H9 (cell line): Measurements from ENCODE around the gene YPEL3. TPM values are rescaled to one million over a fixed set of nuclear protein-coding genes. Genes with fewer than 3 reads are reported as not detected.
A peak's percentile ranks its signal among the peaks of the same experiment; 100 is the strongest.

Experiments used
- DNase-seq: peaks from one replicate; pipeline ENCODE4 v3.0.0-alpha.2; 2017
- H2AFZ ChIP-seq: one replicate; pipeline ENCODE4 v1.6.1; 2013; ENCODE audit warnings: mild to moderate bottlenecking, low read length, control low read depth, moderate library complexity
- H2AK5ac ChIP-seq: 2 replicates; pipeline ENCODE4 v1.6.1; 2013; ENCODE audit warnings: low read length, control low read depth, mixed read lengths; ENCODE audit not compliant: insufficient read length
- H2BK120ac ChIP-seq: one replicate; pipeline ENCODE4 v1.6.1; 2013; ENCODE audit warnings: low read depth, mild to moderate bottlenecking, low read length, control low read depth, inconsistent platforms; ENCODE audit not compliant: poor library complexity, severe bottlenecking
- H2BK12ac ChIP-seq: 2 replicates; pipeline ENCODE4 v1.6.1; 2013; ENCODE audit warnings: low read length, control low read depth, mixed read lengths, low read depth; ENCODE audit not compliant: insufficient read length
- H2BK15ac ChIP-seq: 2 replicates; pipeline ENCODE4 v1.6.1; 2013; ENCODE audit warnings: low read depth, low read length, control low read depth
- H2BK20ac ChIP-seq: one replicate; pipeline ENCODE4 v1.6.1; 2013; ENCODE audit warnings: low read depth, mild to moderate bottlenecking, low read length, control low read depth, inconsistent platforms; ENCODE audit not compliant: poor library complexity, severe bottlenecking
- H2BK5ac ChIP-seq: 2 replicates; pipeline ENCODE4 v1.6.1; 2013; ENCODE audit warnings: low read length, control low read depth, mixed read lengths; ENCODE audit not compliant: insufficient read length
- H3K14ac ChIP-seq: 2 replicates; pipeline ENCODE4 v1.6.1; 2013; ENCODE audit warnings: low read length, control low read depth; ENCODE audit not compliant: insufficient read depth
- H3K18ac ChIP-seq: 2 replicates; pipeline ENCODE4 v1.6.1; 2013; ENCODE audit warnings: low read depth, mild to moderate bottlenecking, mixed read lengths, low read length, control low read depth; ENCODE audit not compliant: insufficient read length
- H3K23ac ChIP-seq: 2 replicates; pipeline ENCODE4 v1.6.1; 2013; ENCODE audit warnings: low read length, control low read depth, mixed read lengths, low read depth; ENCODE audit not compliant: insufficient read length
- H3K23me2 ChIP-seq: 2 replicates; pipeline ENCODE4 v1.6.1; 2013; ENCODE audit warnings: low read depth, mild to moderate bottlenecking, mixed read lengths, low read length, control low read depth; ENCODE audit not compliant: insufficient read length, poor library complexity, severe bottlenecking
- H3K27ac ChIP-seq: 2 replicates; pipeline ENCODE4 v1.5.1; 2013; ENCODE audit warnings: low read length, control low read depth, mixed read lengths, low read depth; ENCODE audit not compliant: insufficient read length
- H3K27me3 ChIP-seq: 2 replicates; pipeline ENCODE4 v1.6.1; 2013; ENCODE audit warnings: low read length, control low read depth, inconsistent platforms; ENCODE audit not compliant: insufficient read depth
- H3K4ac ChIP-seq: 2 replicates; pipeline ENCODE4 v1.6.1; 2013; ENCODE audit warnings: low read depth, mild to moderate bottlenecking, control low read depth, inconsistent platforms, low read length, moderate library complexity
- H3K4me1 ChIP-seq: 2 replicates; pipeline ENCODE4 v1.6.1; 2013; ENCODE audit warnings: low read length, control low read depth, inconsistent platforms; ENCODE audit not compliant: insufficient read depth
- H3K4me2 ChIP-seq: 2 replicates; pipeline ENCODE4 v1.6.1; 2013; ENCODE audit warnings: low read length, control low read depth, mixed read lengths; ENCODE audit not compliant: insufficient read length, insufficient read depth
- H3K56ac ChIP-seq: 2 replicates; pipeline ENCODE4 v1.6.1; 2013; ENCODE audit warnings: low read depth, mild to moderate bottlenecking, mixed read lengths, low read length, control low read depth; ENCODE audit not compliant: insufficient read length
- H3K79me1 ChIP-seq: 2 replicates; pipeline ENCODE4 v1.6.1; 2013; ENCODE audit warnings: low read depth, mild to moderate bottlenecking, moderate library complexity, low read length, control low read depth, inconsistent platforms; ENCODE audit not compliant: insufficient read depth, poor library complexity, severe bottlenecking
- H3K79me2 ChIP-seq: 2 replicates; pipeline ENCODE4 v1.6.1; 2013; ENCODE audit warnings: low read length, control low read depth, inconsistent platforms; ENCODE audit not compliant: insufficient read depth
- H3K9ac ChIP-seq: 2 replicates; pipeline ENCODE4 v1.6.1; 2013; ENCODE audit warnings: low read length, control low read depth, mixed read lengths; ENCODE audit not compliant: insufficient read length; ENCODE audit errors: extremely low read depth
- H3K9me3 ChIP-seq: one replicate; pipeline ENCODE4 v1.6.1; 2013; ENCODE audit warnings: low read depth, low read length, inconsistent platforms; ENCODE audit not compliant: control insufficient read depth
- H3T11ph ChIP-seq: one replicate; pipeline ENCODE4 v1.6.1; 2013; ENCODE audit warnings: mild to moderate bottlenecking, low read length, control low read depth, inconsistent platforms
- H4K20me1 ChIP-seq: one replicate; pipeline ENCODE4 v1.6.1; 2013; ENCODE audit not compliant: control insufficient read depth, insufficient read length, insufficient read depth
- H4K5ac ChIP-seq: 2 replicates; pipeline ENCODE4 v1.6.1; 2013; ENCODE audit warnings: low read depth, mild to moderate bottlenecking, mixed read lengths, low read length, control low read depth; ENCODE audit not compliant: insufficient read length
- H4K8ac ChIP-seq: replicated peaks from 2 replicates; pipeline ENCODE4 v1.6.1; 2013; ENCODE audit warnings: low read length, control low read depth, mixed read lengths, low read depth; ENCODE audit not compliant: insufficient read length
- H4K91ac ChIP-seq: 2 replicates; pipeline ENCODE4 v1.6.1; 2013; ENCODE audit warnings: low read depth, mild to moderate bottlenecking, moderate library complexity, mixed read lengths, low read length, control low read depth; ENCODE audit not compliant: insufficient read length
- H3K27ac Mint-ChIP-seq, 3 experiments: 2 replicates in 2 of 3; 3 replicates in 1 of 3; pipeline ENCODE4 v1.8.0; 2020 to 2021; ENCODE audit warnings: mixed read lengths in 3 of 3, mild to moderate bottlenecking in 1 of 3, moderate library complexity in 1 of 3
- H3K27me3 Mint-ChIP-seq: 2 replicates; pipeline ENCODE4 v1.8.0; 2021; ENCODE audit warnings: low read depth, mild to moderate bottlenecking, moderate library complexity, mixed read lengths
- H3K36me3 Mint-ChIP-seq, 3 experiments: 2 replicates in 2 of 3; 3 replicates in 1 of 3; pipeline ENCODE4 v1.8.0; 2020 to 2021; ENCODE audit warnings: low read depth in 3 of 3, mixed read lengths in 3 of 3; ENCODE audit not compliant: insufficient read depth in 1 of 3
- H3K4me1 Mint-ChIP-seq, 2 experiments: 2 replicates each; pipeline ENCODE4 v1.8.0; 2020; ENCODE audit warnings: mixed read lengths in 2 of 2
- H3K4me3 Mint-ChIP-seq, 2 experiments: 2 replicates in 1 of 2; 3 replicates in 1 of 2; pipeline ENCODE4 v1.8.0; 2020 to 2021; ENCODE audit warnings: mild to moderate bottlenecking in 2 of 2, mixed read lengths in 2 of 2, moderate library complexity in 1 of 2
- H3K9me3 Mint-ChIP-seq, 2 experiments: 2 replicates in 1 of 2; 3 replicates in 1 of 2; pipeline ENCODE4 v1.8.0; 2020; ENCODE audit warnings: mild to moderate bottlenecking in 2 of 2, mixed read lengths in 2 of 2, moderate library complexity in 1 of 2
- CTCF ChIP-seq: fragments of 200-600 bp; sonication (generic); conservative IDR thresholded peaks from 3 replicates; pipeline ENCODE4 v1.8.0; 2021; ENCODE audit warnings: antibody characterized with exemption, mild to moderate bottlenecking
- WGBS: extraction: QIAGEN DNeasy Blood & Tissue Kit; methylation state at CpG from one replicate; pipeline ENCODE4 v1.1.7; 2013; ENCODE audit warnings: missing lambda C conversion rate, low lambda C conversion rate, mixed read lengths; ENCODE audit not compliant: insufficient read length; ENCODE audit errors: extremely low coverage; 5-methylcytosine and 5-hydroxymethylcytosine counted together
- total RNA-seq: library from RNA; stranded (reverse); gene quantifications from 2 replicates; pipeline ENCODE4 v1.2.1, GENCODE V29; 2021

The YPEL3 gene
- total RNA-seq, 1 experiment from 2014 or later, result 27.5 TPM

GRCh38 chr16:30054959-30055553, 41.0 kb downstream of the YPEL3 start:
- Mint-ChIP-seq H3K36me3 (no peaks in the 10 kb centered on the region), H3K27me3 (peaks cover 14% of the 10 kb centered on the region)

More at GRCh38 chr16:30054959-30055553, 41.0 kb downstream of the YPEL3 start:
- H3K27ac ChIP-seq, result no peak overlapping the region
- peak; percentile 86 for DNase-seq
- WGBS, result no CpG with 5 or more reads among the region's 10 CpGs
- H3K56ac ChIP-seq, result no peak overlapping the region
- no peak overlapping the region for H3K18ac ChIP-seq
- no peak overlapping the region for H3K4me2 ChIP-seq
- H4K91ac ChIP-seq, result no peak overlapping the region
- no peak overlapping the region for H3K14ac ChIP-seq
- no peaks in the 10 kb centered on the region for H3K27me3 ChIP-seq
- TF ChIP-seq CTCF, result peak; percentile 84
- no peak overlapping the region for H2BK12ac ChIP-seq
- Mint-ChIP-seq H3K9me3 (no peaks in the 10 kb centered on the region), H3K4me3 (peak overlapping the region; percentile 32 to 69; a peak in 3 of 5 replicates), H3K27ac (no peak overlapping the region), H3K4me1 (peaks cover 13 to 16% of the 10 kb centered on the region in 2 experiments)
- H4K5ac ChIP-seq, result no peak overlapping the region
- no peaks in the 10 kb centered on the region for H3K9me3 ChIP-seq
- H2AFZ ChIP-seq, result no peak overlapping the region
- no peak overlapping the region for H2BK5ac ChIP-seq
- H2BK20ac ChIP-seq, result no peak overlapping the region
- H3K23me2 ChIP-seq, result peaks cover 9% of the 10 kb centered on the region
- H3K79me2 ChIP-seq, result no peaks in the 10 kb centered on the region
- H4K8ac ChIP-seq, result no peak overlapping the region
- H2BK15ac ChIP-seq, result no peak overlapping the region
- no peak overlapping the region for H2AK5ac ChIP-seq
- no peak overlapping the region for H2BK120ac ChIP-seq
- no peak overlapping the region for H3T11ph ChIP-seq
- H3K23ac ChIP-seq, result no peak overlapping the region
- H4K20me1 ChIP-seq, result no peaks in the 10 kb centered on the region
- no peaks in the 10 kb centered on the region for H3K4me1 ChIP-seq
- no peak overlapping the region for H3K4ac ChIP-seq
- no peaks in the 10 kb centered on the region for H3K79me1 ChIP-seq
- no peak overlapping the region for H3K9ac ChIP-seq
